Neutrophil (primary cell): ENCODE data around the gene ZNF519.
"Not testable (repeated sequence)": the region's sequence is repeated elsewhere in the genome, so short reads cannot be mapped to it uniquely, and the experiment has no call there.

ENCODE experiments used
- H3K27ac ChIP-seq: fragments of 200-600 bp; sonication (generic); 2 replicates; pipeline ENCODE4 v1.5.1; 2016; ENCODE audit warnings: mild to moderate bottlenecking, moderate library complexity
- H3K27me3 ChIP-seq: fragments of 200-600 bp; sonication (generic); 2 replicates; pipeline ENCODE4 v1.6.0; 2016; ENCODE audit warnings: mild to moderate bottlenecking
- H3K36me3 ChIP-seq: fragments of 200-600 bp; sonication (generic); 2 replicates; pipeline ENCODE4 v1.5.1; 2017
- H3K4me1 ChIP-seq, 2 experiments: fragments of 200-600 bp in 1 of 2; sonication (generic) in 1 of 2; 1 replicate in 1 of 2; 2 replicates in 1 of 2; pipeline versions ENCODE4 v1.5.1 to v1.6.1; 2013 to 2016; ENCODE audit warnings: low read depth in 1 of 2, low read length in 1 of 2, mild to moderate bottlenecking in 1 of 2, moderate library complexity in 1 of 2; ENCODE audit not compliant: control insufficient read depth in 1 of 2, insufficient read depth in 1 of 2
- H3K4me3 ChIP-seq, 2 experiments: fragments of 200-600 bp in 1 of 2; sonication (generic) in 1 of 2; 1 replicate in 1 of 2; 2 replicates in 1 of 2; pipeline ENCODE4 v1.5.1; 2013 to 2016; ENCODE audit warnings: low read depth in 1 of 2, low read length in 1 of 2, mild to moderate bottlenecking in 1 of 2, moderate library complexity in 1 of 2
- H3K9me3 ChIP-seq: fragments of 200-600 bp; sonication (generic); 2 replicates; pipeline ENCODE4 v1.5.1; 2016
- CTCF ChIP-seq: fragments of 200-600 bp; sonication (generic); IDR thresholded peaks from 2 replicates; pipeline ENCODE4 v1.5.1; 2016; ENCODE audit warnings: antibody characterized with exemption

ZNF519 gene

GRCh38 chr18:14144628-14144895 is 12.3 kb upstream of the ZNF519 start:
- Histone ChIP-seq H3K36me3 (no peaks in the 10 kb centered on the region), H3K27me3 (no peaks in the 10 kb centered on the region), H3K4me3 (no peak overlapping the region), H3K27ac (no peak overlapping the region), H3K4me1 (peaks cover 0 to 3% of the 10 kb centered on the region in 2 experiments), H3K9me3 (no peaks in the 10 kb centered on the region)
- no peak for TF ChIP-seq CTCF

- H3K27ac ChIP-seq, H3K9me3 ChIP-seq, H3K4me3 ChIP-seq, H3K27me3 ChIP-seq, H3K4me1 ChIP-seq, H3K36me3 ChIP-seq: not testable (repeated sequence)
Observed at GRCh38 chr18:14143871-14144627, 11.8 kb upstream of the ZNF519 start.

DNA sequence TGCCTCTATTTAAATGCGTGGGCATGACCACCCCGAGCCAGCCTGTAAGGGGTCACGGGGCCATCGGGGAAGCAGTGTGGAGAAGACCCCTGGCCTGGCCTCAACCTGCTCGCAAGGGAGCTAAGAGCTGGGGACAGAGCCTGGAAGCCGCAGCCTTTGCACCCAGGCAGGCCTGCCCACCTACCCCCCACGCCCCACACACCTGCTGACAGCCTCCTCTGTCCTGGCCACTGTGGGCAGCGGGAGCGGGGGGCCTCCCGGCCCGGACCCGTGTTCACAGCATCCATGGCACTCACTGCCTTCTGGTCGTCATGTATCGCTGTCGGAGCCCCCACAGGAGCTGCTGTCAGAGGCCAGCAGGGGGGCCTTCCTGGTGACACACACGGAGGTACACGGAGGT is 11.2 kb upstream of the ZNF519 start:
- not testable (repeated sequence) for H3K4me1 ChIP-seq, H3K9me3 ChIP-seq, H3K4me3 ChIP-seq, H3K36me3 ChIP-seq, H3K27ac ChIP-seq, H3K27me3 ChIP-seq

GRCh38 chr18:14142177-14142576 is 9.9 kb upstream of the ZNF519 start:
- H3K4me1 ChIP-seq, H3K27me3 ChIP-seq, H3K36me3 ChIP-seq, H3K9me3 ChIP-seq, H3K27ac ChIP-seq, H3K4me3 ChIP-seq: not testable (repeated sequence)

- H3K27ac ChIP-seq, H3K4me3 ChIP-seq, H3K9me3 ChIP-seq, H3K27me3 ChIP-seq, H3K36me3 ChIP-seq, H3K4me1 ChIP-seq: not testable (repeated sequence)
Observed at GRCh38 chr18:14139583-14139982, 7.3 kb upstream of the ZNF519 start.

GRCh38 chr18:14137971-14138370 is 5.7 kb upstream of the ZNF519 start:
- not testable (repeated sequence) for H3K4me1 ChIP-seq, H3K27ac ChIP-seq, H3K27me3 ChIP-seq, H3K9me3 ChIP-seq, H3K36me3 ChIP-seq, H3K4me3 ChIP-seq

GRCh38 chr18:14131696-14132270 is 452 bp downstream of the ZNF519 start:
- not testable (repeated sequence) for H3K4me1 ChIP-seq, H3K27me3 ChIP-seq, H3K36me3 ChIP-seq, H3K27ac ChIP-seq, H3K9me3 ChIP-seq
- peak overlapping the region; percentile 15 to 30 for H3K4me3 ChIP-seq

DNA sequence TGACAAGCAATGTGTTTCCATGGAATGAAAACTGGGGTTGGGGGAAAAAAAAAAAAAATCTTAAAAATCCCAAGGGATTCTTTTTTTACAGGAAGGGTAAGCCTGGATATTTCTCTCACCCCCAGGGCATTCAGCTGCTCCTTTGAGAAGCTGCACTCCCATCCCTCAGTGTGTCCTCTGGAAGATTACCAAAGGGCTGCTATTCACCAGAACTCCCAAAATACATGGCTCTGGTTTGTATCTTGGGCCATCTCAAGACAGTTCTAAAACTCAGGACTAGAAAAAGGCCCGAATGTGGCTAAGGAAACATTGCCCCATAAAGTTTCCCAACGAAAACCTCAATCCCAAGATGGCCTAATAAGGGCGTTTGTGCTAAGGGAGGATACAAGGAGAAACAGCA is 1.4 kb downstream of the ZNF519 start:
- H3K36me3 ChIP-seq, H3K9me3 ChIP-seq, H3K4me3 ChIP-seq, H3K27me3 ChIP-seq, H3K4me1 ChIP-seq, H3K27ac ChIP-seq: not testable (repeated sequence)

DNA sequence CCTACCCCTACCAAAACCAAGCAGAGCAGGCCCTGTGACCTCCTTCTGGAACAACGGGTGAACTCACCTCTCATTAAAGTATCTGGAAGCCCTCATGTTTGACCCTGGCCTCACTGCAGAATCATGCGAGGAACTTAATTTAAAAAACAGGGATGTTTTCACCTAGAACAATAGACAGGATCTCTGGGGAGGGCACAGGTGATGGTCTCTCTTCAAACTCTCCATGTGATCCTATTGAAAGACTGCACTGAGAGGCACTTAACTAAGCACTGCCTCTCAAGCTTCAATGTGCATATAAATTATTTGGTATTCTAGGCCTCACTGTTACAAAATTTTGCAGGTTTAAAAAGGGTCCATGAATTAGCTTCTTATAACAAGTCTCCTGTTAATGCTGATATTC is 7.5 kb downstream of the ZNF519 start:
- H3K4me3 ChIP-seq, result no peak overlapping the region
- no peaks in the 10 kb centered on the region for H3K36me3 ChIP-seq
- H3K27ac ChIP-seq, result no peak overlapping the region
- TF ChIP-seq CTCF, result no peak
- H3K9me3 ChIP-seq, result no peaks in the 10 kb centered on the region
- H3K27me3 ChIP-seq, result no peaks in the 10 kb centered on the region
- H3K4me1 ChIP-seq, result no peaks in the 10 kb centered on the region
